ENCODE data around the gene MGMT. TPM values are rescaled to one million over a fixed set of nuclear protein-coding genes. Genes with fewer than 3 reads are reported as not detected.

Gene MGMT
- polyA plus RNA-seq, 1 experiment, result 10.9 TPM

GRCh38 chr10:129677377-129677927, 210.4 kb downstream of the MGMT start:
- Histone ChIP-seq H3K9me3 (ENCODE audit: control insufficient read depth, insufficient read depth, low read length) (peaks cover 42% of the 10 kb centered on the region), H3K27ac (ENCODE audit: low read depth, low read length) (no peak overlapping the region), H3K27me3 (ENCODE audit: control insufficient read depth, insufficient read depth, low read length) (no peaks in the 10 kb centered on the region), H3K4me3 (ENCODE audit: low read depth, low read length) (no peak overlapping the region)
- CTCF ChIA-PET, result interaction anchor here (0.7 kb wide), 1 partner anchor 9 kb away, joined by 3 read pairs; no protein-coding TSS in a partner anchor
- POLR2A ChIA-PET, result interaction anchor here (0.6 to 0.7 kb wide), 2 partner anchors 45 to 521 kb away, joined by 5 to 6 read pairs; no protein-coding TSS in a partner anchor
- TF ChIP-seq, protein P1, sequence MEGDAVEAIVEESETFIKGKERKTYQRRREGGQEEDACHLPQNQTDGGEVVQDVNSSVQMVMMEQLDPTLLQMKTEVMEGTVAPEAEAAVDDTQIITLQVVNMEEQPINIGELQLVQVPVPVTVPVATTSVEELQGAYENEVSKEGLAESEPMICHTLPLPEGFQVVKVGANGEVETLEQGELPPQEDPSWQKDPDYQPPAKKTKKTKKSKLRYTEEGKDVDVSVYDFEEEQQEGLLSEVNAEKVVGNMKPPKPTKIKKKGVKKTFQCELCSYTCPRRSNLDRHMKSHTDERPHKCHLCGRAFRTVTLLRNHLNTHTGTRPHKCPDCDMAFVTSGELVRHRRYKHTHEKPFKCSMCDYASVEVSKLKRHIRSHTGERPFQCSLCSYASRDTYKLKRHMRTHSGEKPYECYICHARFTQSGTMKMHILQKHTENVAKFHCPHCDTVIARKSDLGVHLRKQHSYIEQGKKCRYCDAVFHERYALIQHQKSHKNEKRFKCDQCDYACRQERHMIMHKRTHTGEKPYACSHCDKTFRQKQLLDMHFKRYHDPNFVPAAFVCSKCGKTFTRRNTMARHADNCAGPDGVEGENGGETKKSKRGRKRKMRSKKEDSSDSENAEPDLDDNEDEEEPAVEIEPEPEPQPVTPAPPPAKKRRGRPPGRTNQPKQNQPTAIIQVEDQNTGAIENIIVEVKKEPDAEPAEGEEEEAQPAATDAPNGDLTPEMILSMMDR (IDR thresholded peaks at IDR 0.05; ENCODE audit: low read depth, low read length), result no peak
- no peak for DNase-seq (ENCODE audit: low read depth, low spot score)

DNA sequence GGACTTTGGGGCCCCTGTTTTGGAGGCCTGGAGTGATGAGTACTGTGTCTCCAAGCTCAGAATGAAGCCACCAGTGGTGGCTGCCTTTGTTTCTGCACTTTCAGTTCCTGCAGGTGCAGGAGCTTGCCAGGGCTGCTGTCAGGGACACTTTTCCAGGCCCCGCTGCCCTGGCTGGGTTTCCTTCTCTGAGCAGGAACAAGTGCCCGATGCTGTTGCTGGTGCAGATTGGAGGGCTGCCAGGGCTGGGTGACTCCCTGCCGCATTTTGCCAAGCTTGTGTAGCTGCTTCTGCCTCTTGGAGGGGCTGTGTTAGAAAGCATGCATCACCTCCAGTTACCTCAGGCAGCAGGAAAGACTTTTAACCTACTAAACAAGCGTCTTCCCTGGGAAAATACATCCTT, 211.1 kb downstream of the MGMT start:
- POLR2A ChIA-PET, result interaction anchor here (0.6 to 0.7 kb wide), 2 partner anchors 44 to 520 kb away, joined by 5 to 6 read pairs; no protein-coding TSS in a partner anchor
- H3K27ac ChIP-seq (ENCODE audit: low read depth, low read length), result no peak overlapping the region
- CTCF ChIA-PET, result no interaction called here

DNA sequence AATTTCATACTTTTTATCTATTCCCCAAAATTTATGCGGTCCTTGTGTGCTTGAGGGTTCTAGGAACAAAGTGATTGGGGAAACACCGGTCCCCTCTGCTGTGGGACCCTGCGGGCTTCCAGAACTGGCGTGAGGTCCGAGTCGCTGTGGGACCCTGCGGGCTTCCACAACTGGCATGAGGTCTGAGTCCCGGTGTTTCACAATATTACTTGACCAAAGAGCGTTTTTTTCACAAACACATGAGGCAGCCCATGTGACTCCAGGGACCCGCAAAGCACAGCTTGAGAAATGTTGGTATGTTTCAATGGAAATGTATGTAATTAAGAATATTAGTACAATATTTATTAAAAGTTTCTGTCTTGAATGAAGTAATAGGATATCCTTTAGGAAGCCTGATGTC, 212.2 kb downstream of the MGMT start:
- Histone ChIP-seq H3K27ac (ENCODE audit: low read depth, low read length) (no peak overlapping the region), H3K4me3 (ENCODE audit: low read depth, low read length) (no peak overlapping the region), H3K27me3 (ENCODE audit: control insufficient read depth, insufficient read depth, low read length) (no peaks in the 10 kb centered on the region), H3K9me3 (ENCODE audit: control insufficient read depth, insufficient read depth, low read length) (peaks cover 42% of the 10 kb centered on the region)
- TF ChIP-seq, protein P1 (IDR thresholded peaks at IDR 0.05; ENCODE audit: low read depth, low read length), result no peak
- ChIA-PET CTCF (no interaction called here), POLR2A (no interaction called here)
- DNase-seq (ENCODE audit: low read depth, low spot score), result no peak

More for the DNA sequence above, 211.1 kb downstream of the MGMT start:
- TF ChIP-seq, protein P1 (IDR thresholded peaks at IDR 0.05; ENCODE audit: low read depth, low read length), result no peak
- no peaks in the 10 kb centered on the region for H3K27me3 ChIP-seq (ENCODE audit: control insufficient read depth, insufficient read depth, low read length)
- DNase-seq (ENCODE audit: low read depth, low spot score), result no peak
- H3K4me3 ChIP-seq (ENCODE audit: low read depth, low read length), result no peak overlapping the region
- peaks cover 42% of the 10 kb centered on the region for H3K9me3 ChIP-seq (ENCODE audit: control insufficient read depth, insufficient read depth, low read length)

GRCh38 chr10:129680661-129681344, 213.8 kb downstream of the MGMT start:
- no peak overlapping the region for H3K4me3 ChIP-seq (ENCODE audit: low read depth, low read length)
- POLR2A ChIA-PET, result no interaction called here
- DNase-seq (ENCODE audit: low read depth, low spot score), result no peak
- no peak overlapping the region for H3K27ac ChIP-seq (ENCODE audit: low read depth, low read length)
- H3K27me3 ChIP-seq (ENCODE audit: control insufficient read depth, insufficient read depth, low read length), result no peaks in the 10 kb centered on the region
- CTCF ChIA-PET, result no interaction called here
- H3K9me3 ChIP-seq (ENCODE audit: control insufficient read depth, insufficient read depth, low read length), result peaks cover 31% of the 10 kb centered on the region
- TF ChIP-seq, protein P1 (IDR thresholded peaks at IDR 0.05; ENCODE audit: low read depth, low read length), result no peak

GRCh38 chr10:129681856-129682255, 214.8 kb downstream of the MGMT start:
- ChIA-PET CTCF (no interaction called here), POLR2A (no interaction called here)
- Histone ChIP-seq H3K27ac (ENCODE audit: low read depth, low read length) (no peak overlapping the region), H3K27me3 (ENCODE audit: control insufficient read depth, insufficient read depth, low read length) (no peaks in the 10 kb centered on the region), H3K4me3 (ENCODE audit: low read depth, low read length) (no peak overlapping the region), H3K9me3 (ENCODE audit: control insufficient read depth, insufficient read depth, low read length) (peaks cover 25% of the 10 kb centered on the region)
- DNase-seq (ENCODE audit: low read depth, low spot score), result no peak
- TF ChIP-seq, protein P1 (IDR thresholded peaks at IDR 0.05; ENCODE audit: low read depth, low read length), result no peak
